ENCODE measurements around the gene TGDS.

DNA sequence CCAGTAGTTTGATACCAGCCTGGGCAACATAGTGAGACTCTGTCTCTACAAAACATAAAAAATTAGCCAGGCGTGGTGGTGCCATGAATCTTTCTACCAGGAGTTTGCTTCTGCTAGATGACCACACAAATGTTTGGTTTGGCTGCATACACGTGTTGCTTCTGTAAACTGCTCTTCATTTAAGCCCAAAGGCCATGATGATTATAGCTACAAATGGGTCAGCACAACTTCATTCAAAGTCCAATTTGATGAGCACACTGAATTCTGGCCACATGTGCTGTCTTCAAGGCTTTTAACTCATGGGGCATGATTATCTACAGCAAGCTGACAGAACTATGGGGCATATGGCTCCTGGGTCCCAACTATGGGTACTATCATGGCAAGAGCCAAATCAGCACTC, 70.2 kb downstream of the TGDS start:
- TF ChIP-seq EZH2 (IDR thresholded peaks at IDR 0.05; ENCODE audit: insufficient read depth, poor library complexity, severe bottlenecking) (no peak), EZH2phosphoT487 (IDR thresholded peaks at IDR 0.05; ENCODE audit: insufficient read depth, low read depth) (no peak)

Measured in GM23248 (cell line).